ENCODE measurements around the gene CAMKK2.

CAMKK2 gene

DNA sequence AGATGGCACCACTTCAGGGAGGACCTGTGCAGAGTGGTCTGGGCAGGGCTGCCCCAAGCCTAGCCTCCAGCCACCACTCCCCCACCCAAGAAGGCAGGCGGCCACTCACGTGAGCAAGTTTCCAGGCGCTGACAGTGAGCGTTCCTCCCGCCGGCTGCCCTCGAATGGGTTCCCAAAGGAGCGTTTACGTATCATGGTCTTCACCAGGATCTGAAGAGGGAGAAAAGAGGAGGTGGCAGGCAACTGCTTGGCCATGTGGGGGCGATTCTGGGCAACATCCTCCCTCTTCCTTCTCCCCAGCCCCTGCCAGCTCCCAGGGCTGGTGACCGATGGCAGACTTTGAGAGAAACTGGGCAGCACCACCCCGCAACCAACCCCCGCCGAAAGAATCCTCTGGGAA, 51.5 kb downstream of the CAMKK2 start:
- Histone ChIP-seq H3K9ac (ENCODE audit: insufficient read length, low read depth) (no peak overlapping the region), H3K4me1 (ENCODE audit: insufficient read depth, insufficient read length) (peaks cover 5% of the 10 kb centered on the region), H3K9me3 (ENCODE audit: insufficient read depth, low read length) (no peaks in the 10 kb centered on the region), H3K36me3 (ENCODE audit: insufficient read depth, insufficient read length, low read length) (peaks cover 51% of the 10 kb centered on the region), H3K4me3 (ENCODE audit: insufficient read length, low read depth) (no peak overlapping the region), H3K27me3 (ENCODE audit: insufficient read depth, insufficient read length) (no peaks in the 10 kb centered on the region)
- no peak for TF ChIP-seq SUZ12 (IDR thresholded peaks at IDR 0.05; ENCODE audit: extremely low read depth, insufficient read depth, insufficient read length)
- no peak for TF ChIP-seq YY1 (IDR thresholded peaks at IDR 0.05; ENCODE audit: insufficient read depth, insufficient read length)
- no peak for TF ChIP-seq ZNF274 (IDR thresholded peaks at IDR 0.05; ENCODE audit: low read depth, low read length)
- no peak for DNase-seq (ENCODE audit: low read depth, low spot score)

DNA sequence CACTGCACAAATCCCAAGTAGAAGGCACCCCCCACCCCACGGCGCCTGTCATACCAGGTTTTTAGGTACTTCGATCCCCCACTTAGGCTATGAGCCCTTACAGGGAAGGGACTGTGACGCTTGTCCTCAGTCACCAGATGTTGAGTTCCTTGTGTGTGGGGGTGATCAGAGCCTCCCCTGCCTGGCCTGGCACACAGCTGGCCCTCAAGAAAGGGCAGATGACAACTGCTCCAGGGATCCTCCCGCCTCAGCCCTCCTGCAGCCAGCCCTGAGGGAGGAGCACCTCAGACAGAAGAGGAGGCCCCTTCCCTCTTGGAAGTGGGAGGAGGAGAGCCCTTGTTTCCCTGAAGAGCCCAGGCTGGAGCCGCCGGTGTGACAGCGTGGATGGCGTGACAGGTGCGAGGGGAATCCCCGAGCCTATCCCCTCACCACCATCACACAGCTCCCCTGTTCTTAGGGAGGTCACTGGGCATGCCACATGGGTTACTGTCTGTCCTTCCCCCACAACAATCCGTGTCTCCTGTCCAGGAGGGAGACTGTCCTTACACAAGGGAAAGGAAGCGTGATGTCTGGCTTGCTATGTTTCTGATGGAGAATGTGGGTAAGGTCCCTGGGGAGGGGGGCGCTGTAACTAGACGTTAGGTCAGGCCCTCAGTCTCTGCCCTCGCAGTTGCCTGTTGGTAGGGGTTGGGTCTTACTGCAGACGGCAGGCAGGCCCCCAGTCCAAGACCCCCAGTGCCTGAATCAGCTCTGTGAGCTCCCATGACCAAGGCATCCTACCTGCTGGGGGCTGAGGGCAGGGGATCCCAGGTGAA, 55.1 kb downstream of the CAMKK2 start:
- no peaks in the 10 kb centered on the region for H3K9me3 ChIP-seq (ENCODE audit: insufficient read depth, low read length)
- peaks cover 36% of the 10 kb centered on the region for H3K36me3 ChIP-seq (ENCODE audit: insufficient read depth, insufficient read length, low read length)
- TF ChIP-seq ZNF274 (IDR thresholded peaks at IDR 0.05; ENCODE audit: low read depth, low read length) (no peak), SUZ12 (IDR thresholded peaks at IDR 0.05; ENCODE audit: extremely low read depth, insufficient read depth, insufficient read length) (no peak), YY1 (IDR thresholded peaks at IDR 0.05; ENCODE audit: insufficient read depth, insufficient read length) (no peak)
- no peaks in the 10 kb centered on the region for H3K27me3 ChIP-seq (ENCODE audit: insufficient read depth, insufficient read length)
- peaks cover 13% of the 10 kb centered on the region for H3K4me1 ChIP-seq (ENCODE audit: insufficient read depth, insufficient read length)
- H3K9ac ChIP-seq (ENCODE audit: insufficient read length, low read depth): no peak overlapping the region
- DNase-seq (ENCODE audit: low read depth, low spot score): no peak
- no peak overlapping the region for H3K4me3 ChIP-seq (ENCODE audit: insufficient read length, low read depth)

DNA sequence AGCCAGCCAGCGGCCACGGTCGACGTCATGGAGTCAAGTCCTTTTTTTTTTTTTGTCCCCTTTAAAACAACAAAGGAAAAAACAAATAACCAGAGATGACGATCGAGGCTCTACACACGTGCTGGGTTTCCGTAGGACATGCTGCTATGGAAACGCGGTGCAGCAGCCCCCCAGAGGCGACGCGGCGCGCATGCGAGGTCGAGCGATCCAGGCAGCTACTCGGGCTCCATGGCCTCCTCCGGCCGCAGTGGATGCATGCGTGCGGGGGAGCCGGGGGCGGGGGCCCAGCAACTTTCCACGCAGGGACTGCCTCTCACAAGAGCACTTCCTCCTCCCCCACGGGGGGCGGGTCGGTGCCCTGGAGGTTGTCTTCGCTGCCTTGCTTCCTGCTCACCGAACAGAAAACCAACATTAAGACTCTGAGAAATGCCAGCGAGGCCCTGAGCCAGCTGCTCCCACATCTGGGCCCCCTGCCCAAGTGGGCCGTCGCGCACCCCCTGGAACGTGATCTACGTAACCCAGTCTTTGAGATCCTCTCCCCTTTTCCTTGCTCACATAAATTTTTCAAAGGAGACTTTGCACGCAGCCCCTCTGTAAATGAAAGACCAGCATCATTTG, 55.9 kb downstream of the CAMKK2 start:
- peaks cover 14% of the 10 kb centered on the region for H3K4me1 ChIP-seq (ENCODE audit: insufficient read depth, insufficient read length)
- H3K4me3 ChIP-seq (ENCODE audit: insufficient read length, low read depth): no peak overlapping the region
- no peaks in the 10 kb centered on the region for H3K9me3 ChIP-seq (ENCODE audit: insufficient read depth, low read length)
- peaks cover 43% of the 10 kb centered on the region for H3K36me3 ChIP-seq (ENCODE audit: insufficient read depth, insufficient read length, low read length)
- no peaks in the 10 kb centered on the region for H3K27me3 ChIP-seq (ENCODE audit: insufficient read depth, insufficient read length)
- no peak overlapping the region for H3K9ac ChIP-seq (ENCODE audit: insufficient read length, low read depth)
- DNase-seq (ENCODE audit: low read depth, low spot score): no peak
- TF ChIP-seq ZNF274 (IDR thresholded peaks at IDR 0.05; ENCODE audit: low read depth, low read length) (no peak), YY1 (IDR thresholded peaks at IDR 0.05; ENCODE audit: insufficient read depth, insufficient read length) (no peak), SUZ12 (IDR thresholded peaks at IDR 0.05; ENCODE audit: extremely low read depth, insufficient read depth, insufficient read length) (no peak)

- H3K27me3 ChIP-seq (ENCODE audit: insufficient read depth, insufficient read length): no peaks in the 10 kb centered on the region
- H3K36me3 ChIP-seq (ENCODE audit: insufficient read depth, insufficient read length, low read length): peaks cover 41% of the 10 kb centered on the region
- H3K4me3 ChIP-seq (ENCODE audit: insufficient read length, low read depth): no peak overlapping the region
- no peak for DNase-seq (ENCODE audit: low read depth, low spot score)
- no peak overlapping the region for H3K9ac ChIP-seq (ENCODE audit: insufficient read length, low read depth)
- H3K9me3 ChIP-seq (ENCODE audit: insufficient read depth, low read length): no peaks in the 10 kb centered on the region
- TF ChIP-seq SUZ12 (IDR thresholded peaks at IDR 0.05; ENCODE audit: extremely low read depth, insufficient read depth, insufficient read length) (no peak), ZNF274 (IDR thresholded peaks at IDR 0.05; ENCODE audit: low read depth, low read length) (no peak), YY1 (IDR thresholded peaks at IDR 0.05; ENCODE audit: insufficient read depth, insufficient read length) (no peak)
- peaks cover 16% of the 10 kb centered on the region for H3K4me1 ChIP-seq (ENCODE audit: insufficient read depth, insufficient read length)
Measured at GRCh38 chr12:121240062-121240420, 56.5 kb downstream of the CAMKK2 start.

DNA sequence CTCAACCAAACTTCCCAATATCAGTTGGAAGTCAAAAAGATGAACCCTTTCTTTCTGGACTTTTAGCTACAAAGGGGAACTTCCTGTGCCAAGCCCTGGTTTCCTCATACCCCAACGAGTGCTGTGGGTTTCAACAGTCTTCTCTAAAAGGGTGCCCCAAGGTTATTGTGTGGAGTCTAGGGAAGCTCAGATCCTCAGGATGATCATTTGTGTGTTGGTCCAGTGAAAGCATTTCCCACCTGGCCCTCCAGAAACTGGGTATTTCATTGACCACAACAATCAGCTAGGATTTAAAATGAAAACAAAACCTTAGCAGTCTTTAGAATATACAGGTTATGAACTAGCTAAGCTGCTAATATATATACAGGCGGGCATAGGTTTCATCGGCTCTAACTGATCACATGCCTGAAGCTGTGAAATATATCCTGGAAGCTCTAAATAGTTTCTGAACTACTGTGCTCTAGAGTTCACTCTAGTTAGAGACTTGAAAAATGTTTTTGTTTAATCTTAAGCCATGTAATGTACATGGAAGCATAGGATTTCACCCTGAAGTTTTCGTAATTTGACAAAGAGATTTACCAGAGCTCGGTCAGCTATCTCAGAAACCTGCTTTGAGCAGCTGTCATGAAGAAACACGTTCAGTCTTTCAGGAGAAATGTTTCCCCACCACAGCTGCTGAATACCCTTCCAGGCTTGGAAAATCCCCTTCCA, 57.0 kb downstream of the CAMKK2 start:
- no peak for DNase-seq (ENCODE audit: low read depth, low spot score)
- TF ChIP-seq ZNF274 (IDR thresholded peaks at IDR 0.05; ENCODE audit: low read depth, low read length): no peak
- TF ChIP-seq YY1 (IDR thresholded peaks at IDR 0.05; ENCODE audit: insufficient read depth, insufficient read length): no peak
- no peak for TF ChIP-seq SUZ12 (IDR thresholded peaks at IDR 0.05; ENCODE audit: extremely low read depth, insufficient read depth, insufficient read length)
- Histone ChIP-seq H3K36me3 (ENCODE audit: insufficient read depth, insufficient read length, low read length) (peaks cover 36% of the 10 kb centered on the region), H3K9me3 (ENCODE audit: insufficient read depth, low read length) (no peaks in the 10 kb centered on the region), H3K9ac (ENCODE audit: insufficient read length, low read depth) (no peak overlapping the region), H3K27me3 (ENCODE audit: insufficient read depth, insufficient read length) (no peaks in the 10 kb centered on the region), H3K4me3 (ENCODE audit: insufficient read length, low read depth) (no peak overlapping the region), H3K4me1 (ENCODE audit: insufficient read depth, insufficient read length) (peaks cover 16% of the 10 kb centered on the region)

- Histone ChIP-seq H3K9ac (ENCODE audit: insufficient read length, low read depth) (peak overlapping the region; percentile 7), H3K36me3 (ENCODE audit: insufficient read depth, insufficient read length, low read length) (peaks cover 32% of the 10 kb centered on the region), H3K4me3 (ENCODE audit: insufficient read length, low read depth) (no peak overlapping the region), H3K27me3 (ENCODE audit: insufficient read depth, insufficient read length) (no peaks in the 10 kb centered on the region), H3K9me3 (ENCODE audit: insufficient read depth, low read length) (no peaks in the 10 kb centered on the region), H3K4me1 (ENCODE audit: insufficient read depth, insufficient read length) (peaks cover 16% of the 10 kb centered on the region)
- TF ChIP-seq SUZ12 (IDR thresholded peaks at IDR 0.05; ENCODE audit: extremely low read depth, insufficient read depth, insufficient read length) (no peak), YY1 (IDR thresholded peaks at IDR 0.05; ENCODE audit: insufficient read depth, insufficient read length) (no peak), ZNF274 (IDR thresholded peaks at IDR 0.05; ENCODE audit: low read depth, low read length) (no peak)
- no peak for DNase-seq (ENCODE audit: low read depth, low spot score)
Measured at GRCh38 chr12:121238604-121239350, 57.7 kb downstream of the CAMKK2 start.

All from NT2/D1 (cell line).